ENCODE measurements around the gene COL24A1. TPM values are rescaled to one million over a fixed set of nuclear protein-coding genes. Genes with fewer than 3 reads are reported as not detected.
A peak's percentile ranks its signal among the peaks of the same experiment; 100 is the strongest.

Gene COL24A1
- total RNA-seq, 6 experiments from 2014 or later = 1.1 to 2.4 (median 1.3) TPM

DNA sequence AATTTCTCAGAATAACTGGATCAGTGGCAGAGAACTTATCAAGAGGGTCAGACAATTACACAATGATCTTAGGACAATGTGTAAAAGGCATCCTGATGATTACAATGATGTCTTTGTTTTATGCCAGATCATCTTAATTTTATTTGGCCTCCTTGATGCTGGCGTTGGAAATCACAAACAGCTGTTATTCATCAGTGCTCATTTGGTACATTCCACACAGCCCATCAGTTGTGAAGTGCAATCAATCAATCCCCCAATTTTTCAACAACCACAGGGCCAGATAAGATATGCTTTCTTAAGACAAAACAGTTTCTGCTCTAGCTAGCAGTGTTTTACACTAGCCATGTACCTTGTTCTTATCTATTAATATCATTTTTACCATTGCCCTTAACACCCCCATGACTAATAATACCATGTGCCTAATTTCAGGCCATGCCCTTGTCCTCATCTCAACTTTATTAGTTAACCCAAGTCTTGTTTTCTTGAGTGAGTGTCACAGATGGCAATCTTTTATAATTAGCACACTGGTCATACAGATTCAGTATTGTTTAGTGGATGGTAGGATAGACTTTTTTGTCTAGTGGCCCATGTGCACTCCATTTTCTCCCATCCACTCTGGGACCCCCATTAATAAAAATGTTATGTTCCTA lies 40.8 kb upstream of the COL24A1 start:
- DNase-seq = no peak
- Mint-ChIP-seq H3K4me1 (ENCODE audit: low read depth) (peaks cover 22% of the 10 kb centered on the region), H3K9me3 (no peaks in the 10 kb centered on the region), H3K4me3 (no peak overlapping the region), H3K27ac (no peak overlapping the region), H3K36me3 (ENCODE audit: low read depth) (no peaks in the 10 kb centered on the region), H3K27me3 (ENCODE audit: insufficient read depth) (peaks cover 3% of the 10 kb centered on the region)
- TF ChIP-seq, protein P1, sequence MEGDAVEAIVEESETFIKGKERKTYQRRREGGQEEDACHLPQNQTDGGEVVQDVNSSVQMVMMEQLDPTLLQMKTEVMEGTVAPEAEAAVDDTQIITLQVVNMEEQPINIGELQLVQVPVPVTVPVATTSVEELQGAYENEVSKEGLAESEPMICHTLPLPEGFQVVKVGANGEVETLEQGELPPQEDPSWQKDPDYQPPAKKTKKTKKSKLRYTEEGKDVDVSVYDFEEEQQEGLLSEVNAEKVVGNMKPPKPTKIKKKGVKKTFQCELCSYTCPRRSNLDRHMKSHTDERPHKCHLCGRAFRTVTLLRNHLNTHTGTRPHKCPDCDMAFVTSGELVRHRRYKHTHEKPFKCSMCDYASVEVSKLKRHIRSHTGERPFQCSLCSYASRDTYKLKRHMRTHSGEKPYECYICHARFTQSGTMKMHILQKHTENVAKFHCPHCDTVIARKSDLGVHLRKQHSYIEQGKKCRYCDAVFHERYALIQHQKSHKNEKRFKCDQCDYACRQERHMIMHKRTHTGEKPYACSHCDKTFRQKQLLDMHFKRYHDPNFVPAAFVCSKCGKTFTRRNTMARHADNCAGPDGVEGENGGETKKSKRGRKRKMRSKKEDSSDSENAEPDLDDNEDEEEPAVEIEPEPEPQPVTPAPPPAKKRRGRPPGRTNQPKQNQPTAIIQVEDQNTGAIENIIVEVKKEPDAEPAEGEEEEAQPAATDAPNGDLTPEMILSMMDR (IDR thresholded peaks at IDR 0.05) = no peak

DNA sequence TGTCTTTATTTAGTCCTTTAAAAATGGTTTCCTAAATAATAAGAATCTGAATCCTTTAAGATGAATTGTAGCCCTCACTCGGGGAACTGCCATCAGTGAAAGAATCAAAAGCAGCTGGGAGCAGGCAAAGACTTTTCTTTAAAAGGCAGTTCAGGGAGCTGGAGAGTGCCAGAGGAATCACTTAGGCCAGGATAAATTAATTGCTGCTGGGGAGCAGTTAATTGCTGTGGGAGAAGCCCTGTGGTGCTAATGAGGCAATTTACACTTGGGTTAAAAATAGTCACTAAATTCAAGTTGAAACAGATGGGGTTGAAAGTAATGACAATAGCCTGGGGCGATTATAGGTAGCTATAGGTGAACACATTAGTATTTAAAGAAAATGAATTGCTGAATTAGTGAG lies 38.7 kb upstream of the COL24A1 start:
- TF ChIP-seq, protein P1 (IDR thresholded peaks at IDR 0.05) = no peak
- no peaks in the 10 kb centered on the region for H3K36me3 Mint-ChIP-seq (ENCODE audit: low read depth)
- no peak for DNase-seq
- no peaks in the 10 kb centered on the region for H3K9me3 Mint-ChIP-seq
- H3K4me1 Mint-ChIP-seq (ENCODE audit: low read depth) = peaks cover 24% of the 10 kb centered on the region
- no peak overlapping the region for H3K27ac Mint-ChIP-seq
- H3K4me3 Mint-ChIP-seq = no peak overlapping the region
- peaks cover 5% of the 10 kb centered on the region for H3K27me3 Mint-ChIP-seq (ENCODE audit: insufficient read depth)

DNA sequence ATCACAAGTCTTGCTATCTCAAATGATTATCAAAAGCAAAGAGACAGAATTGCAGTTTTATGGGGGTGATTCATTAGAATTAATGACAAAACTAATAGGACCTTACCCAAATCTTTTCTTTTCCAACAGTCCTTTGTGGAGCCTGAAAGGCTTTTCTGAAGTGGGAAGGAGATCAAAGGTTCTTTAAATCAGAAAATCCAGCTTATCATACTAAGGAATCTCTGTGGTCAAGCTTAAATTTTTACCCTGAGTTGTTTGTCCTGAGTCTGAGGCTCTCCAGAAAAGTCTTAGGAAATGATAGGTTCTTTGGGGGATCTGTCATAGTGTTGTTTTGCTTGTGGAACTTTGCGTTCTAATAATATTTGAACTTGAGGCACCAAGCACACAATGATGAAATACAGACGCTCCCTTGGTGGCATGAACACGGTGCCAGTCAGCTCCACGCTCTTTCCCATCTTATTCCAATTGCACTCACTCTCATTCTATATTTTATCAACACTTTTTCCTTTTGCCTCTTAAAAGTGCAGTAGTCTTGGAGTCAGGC lies 38.0 kb upstream of the COL24A1 start:
- H3K27me3 Mint-ChIP-seq (ENCODE audit: insufficient read depth) = peaks cover 4% of the 10 kb centered on the region; the same call in 1 of the 2 replicates
- H3K4me1 Mint-ChIP-seq (ENCODE audit: low read depth) = peaks cover 24% of the 10 kb centered on the region
- no peak overlapping the region for H3K27ac Mint-ChIP-seq
- TF ChIP-seq, protein P1 (IDR thresholded peaks at IDR 0.05) = no peak
- no peaks in the 10 kb centered on the region for H3K36me3 Mint-ChIP-seq (ENCODE audit: low read depth)
- H3K9me3 Mint-ChIP-seq = no peaks in the 10 kb centered on the region
- no peak overlapping the region for H3K4me3 Mint-ChIP-seq
- DNase-seq = peak; percentile 27

DNA sequence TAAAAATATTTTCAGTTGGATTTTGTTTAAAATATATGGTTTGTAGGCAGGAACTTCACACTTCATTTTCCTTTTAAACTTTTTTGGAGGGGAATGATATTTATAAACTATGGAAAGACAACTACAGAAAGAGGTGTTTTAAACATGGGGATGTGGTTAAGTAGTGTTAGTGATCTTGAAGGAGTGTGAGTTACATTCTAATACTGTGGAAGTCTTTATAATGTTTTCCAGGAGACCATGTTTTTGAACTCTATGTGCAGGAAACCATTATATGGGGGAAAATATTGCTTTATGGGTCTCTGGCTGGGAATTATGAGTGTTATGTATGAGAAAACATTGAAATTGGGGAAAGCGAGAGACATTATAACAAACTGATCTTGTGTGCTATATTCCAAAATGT lies 35.8 kb upstream of the COL24A1 start:
- peaks cover 4% of the 10 kb centered on the region; the same call in 1 of the 2 replicates for H3K27me3 Mint-ChIP-seq (ENCODE audit: insufficient read depth)
- DNase-seq = no peak
- H3K4me1 Mint-ChIP-seq (ENCODE audit: low read depth) = peaks cover 24% of the 10 kb centered on the region
- H3K9me3 Mint-ChIP-seq = no peaks in the 10 kb centered on the region
- no peaks in the 10 kb centered on the region for H3K36me3 Mint-ChIP-seq (ENCODE audit: low read depth)
- H3K27ac Mint-ChIP-seq = no peak overlapping the region
- TF ChIP-seq, protein P1 (IDR thresholded peaks at IDR 0.05) = no peak
- H3K4me3 Mint-ChIP-seq = no peak overlapping the region

DNA sequence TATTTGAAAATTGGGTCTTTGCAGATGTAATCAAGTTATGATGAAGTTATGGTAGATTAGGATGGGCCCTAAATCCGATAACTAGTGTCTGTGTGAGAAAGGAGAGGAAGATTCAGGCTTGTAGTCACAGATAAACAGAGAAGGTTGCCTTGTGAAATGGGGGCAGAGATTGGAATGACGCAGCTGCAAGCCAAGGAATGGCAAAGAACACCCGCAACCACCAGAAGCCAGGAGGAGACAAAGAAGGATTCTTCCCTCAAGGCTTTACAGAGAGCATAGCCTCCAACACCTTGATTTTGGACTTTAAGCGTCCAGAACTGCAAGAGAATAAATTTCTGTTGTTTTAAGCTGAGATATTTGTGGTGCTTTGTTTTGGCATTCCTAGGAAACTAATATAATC lies 35.4 kb upstream of the COL24A1 start:
- DNase-seq = peak; percentile 3
- Mint-ChIP-seq H3K27me3 (ENCODE audit: insufficient read depth) (peaks cover 4% of the 10 kb centered on the region; the same call in 1 of the 2 replicates), H3K9me3 (no peaks in the 10 kb centered on the region), H3K4me3 (no peak overlapping the region), H3K27ac (no peak overlapping the region), H3K36me3 (ENCODE audit: low read depth) (no peaks in the 10 kb centered on the region), H3K4me1 (ENCODE audit: low read depth) (peaks cover 24% of the 10 kb centered on the region)
- TF ChIP-seq, protein P1 (IDR thresholded peaks at IDR 0.05) = no peak
